ENCODE results near the gene TRANK1.

DNA sequence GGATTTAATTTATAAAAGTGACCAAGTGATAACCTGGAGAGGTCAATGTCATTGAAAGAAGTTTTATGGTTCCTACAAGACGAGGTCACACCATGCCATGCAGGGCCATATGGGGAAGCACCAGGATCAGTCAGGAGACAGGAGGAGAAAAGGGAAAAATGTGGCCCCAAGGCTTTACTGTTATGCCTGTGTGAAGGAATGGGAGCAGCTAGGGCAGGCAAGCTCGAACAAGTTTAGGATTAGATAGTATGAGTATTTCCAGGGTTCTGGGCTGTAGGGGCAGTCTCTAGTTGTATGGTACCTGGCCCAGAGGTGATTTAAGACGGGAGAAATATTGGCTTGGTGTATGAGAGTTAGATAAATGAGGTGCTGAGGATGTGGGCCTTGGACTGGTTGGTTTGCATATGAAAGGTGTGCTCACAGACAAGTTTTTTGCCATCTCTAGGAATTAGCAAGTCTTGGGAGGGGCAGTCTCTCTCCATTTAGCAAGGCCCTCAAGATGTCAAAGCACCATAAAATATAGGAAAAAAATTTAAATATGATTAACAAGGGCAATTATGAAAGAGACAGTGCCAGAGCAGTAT is 144.2 kb downstream of the TRANK1 start:
- TF ChIP-seq, protein P1, sequence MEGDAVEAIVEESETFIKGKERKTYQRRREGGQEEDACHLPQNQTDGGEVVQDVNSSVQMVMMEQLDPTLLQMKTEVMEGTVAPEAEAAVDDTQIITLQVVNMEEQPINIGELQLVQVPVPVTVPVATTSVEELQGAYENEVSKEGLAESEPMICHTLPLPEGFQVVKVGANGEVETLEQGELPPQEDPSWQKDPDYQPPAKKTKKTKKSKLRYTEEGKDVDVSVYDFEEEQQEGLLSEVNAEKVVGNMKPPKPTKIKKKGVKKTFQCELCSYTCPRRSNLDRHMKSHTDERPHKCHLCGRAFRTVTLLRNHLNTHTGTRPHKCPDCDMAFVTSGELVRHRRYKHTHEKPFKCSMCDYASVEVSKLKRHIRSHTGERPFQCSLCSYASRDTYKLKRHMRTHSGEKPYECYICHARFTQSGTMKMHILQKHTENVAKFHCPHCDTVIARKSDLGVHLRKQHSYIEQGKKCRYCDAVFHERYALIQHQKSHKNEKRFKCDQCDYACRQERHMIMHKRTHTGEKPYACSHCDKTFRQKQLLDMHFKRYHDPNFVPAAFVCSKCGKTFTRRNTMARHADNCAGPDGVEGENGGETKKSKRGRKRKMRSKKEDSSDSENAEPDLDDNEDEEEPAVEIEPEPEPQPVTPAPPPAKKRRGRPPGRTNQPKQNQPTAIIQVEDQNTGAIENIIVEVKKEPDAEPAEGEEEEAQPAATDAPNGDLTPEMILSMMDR (IDR thresholded peaks at IDR 0.05; ENCODE audit: low read depth, low read length, poor library complexity, severe bottlenecking): no peak
- no peak for TF ChIP-seq EZH2phosphoT487 (IDR thresholded peaks at IDR 0.05; ENCODE audit: borderline replicate concordance, low read length)
